HG03520 (cell line): Measurements from ENCODE around the gene ZNF791.
"Not testable (repeated sequence)": the region's sequence is repeated elsewhere in the genome, so short reads cannot be mapped to it uniquely, and the experiment has no call there.

Source experiments
- ATAC-seq: cut with Tn5 transposase; IDR thresholded peaks from one replicate; pipeline ENCODE4 v1.9.1; 2021; ENCODE audit warnings: mild to moderate bottlenecking, moderate library complexity; ENCODE audit not compliant: unreplicated experiment

ZNF791 gene

DNA sequence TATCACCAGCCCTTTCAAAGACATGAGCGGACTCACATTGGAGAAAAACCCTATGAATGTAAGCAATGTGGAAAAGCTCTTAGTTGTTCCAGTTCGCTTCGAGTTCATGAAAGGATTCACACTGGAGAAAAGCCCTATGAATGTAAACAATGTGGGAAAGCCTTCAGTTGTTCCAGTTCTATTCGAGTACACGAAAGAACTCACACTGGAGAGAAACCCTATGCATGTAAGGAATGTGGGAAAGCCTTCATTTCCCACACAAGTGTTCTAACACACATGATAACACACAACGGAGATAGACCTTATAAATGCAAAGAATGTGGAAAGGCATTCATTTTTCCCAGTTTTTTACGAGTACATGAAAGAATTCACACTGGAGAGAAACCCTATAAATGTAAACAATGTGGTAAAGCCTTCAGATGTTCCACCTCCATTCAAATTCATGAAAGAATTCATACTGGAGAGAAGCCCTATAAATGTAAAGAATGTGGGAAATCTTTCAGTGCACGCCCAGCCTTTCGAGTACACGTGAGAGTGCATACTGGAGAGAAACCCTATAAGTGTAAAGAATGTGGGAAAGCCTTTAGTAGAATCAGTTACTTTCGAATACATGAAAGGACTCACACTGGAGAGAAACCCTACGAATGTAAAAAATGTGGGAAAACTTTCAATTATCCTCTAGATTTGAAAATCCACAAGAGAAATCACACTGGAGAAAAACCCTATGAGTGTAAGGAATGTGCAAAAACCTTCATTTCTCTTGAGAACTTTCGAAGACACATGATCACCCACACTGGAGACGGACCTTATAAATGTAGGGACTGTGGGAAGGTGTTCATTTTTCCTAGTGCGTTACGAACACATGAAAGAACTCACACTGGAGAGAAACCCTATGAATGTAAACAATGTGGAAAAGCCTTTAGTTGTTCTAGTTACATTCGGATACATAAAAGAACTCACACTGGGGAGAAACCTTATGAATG is 17.6 kb downstream of the ZNF791 start:
- no peak for ATAC-seq

DNA sequence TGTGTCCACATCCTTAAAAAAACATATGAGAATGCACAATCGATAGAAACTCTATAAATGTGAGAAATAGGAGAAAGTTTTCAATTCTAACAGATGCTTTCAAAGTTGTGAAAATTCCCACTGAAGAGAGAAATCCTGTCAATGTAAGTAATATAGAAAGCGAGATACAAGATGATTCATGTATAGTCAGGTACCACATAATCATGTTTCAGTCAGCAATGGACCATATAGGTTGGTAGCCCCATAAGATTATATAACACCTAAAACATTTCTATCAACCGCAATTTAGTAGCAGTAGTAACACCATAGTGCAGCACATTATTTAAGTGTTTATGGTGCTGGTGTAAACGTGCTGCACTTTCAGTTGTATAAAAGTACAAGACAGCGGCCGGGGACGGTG is 18.5 kb downstream of the ZNF791 start:
- no peak for ATAC-seq

DNA sequence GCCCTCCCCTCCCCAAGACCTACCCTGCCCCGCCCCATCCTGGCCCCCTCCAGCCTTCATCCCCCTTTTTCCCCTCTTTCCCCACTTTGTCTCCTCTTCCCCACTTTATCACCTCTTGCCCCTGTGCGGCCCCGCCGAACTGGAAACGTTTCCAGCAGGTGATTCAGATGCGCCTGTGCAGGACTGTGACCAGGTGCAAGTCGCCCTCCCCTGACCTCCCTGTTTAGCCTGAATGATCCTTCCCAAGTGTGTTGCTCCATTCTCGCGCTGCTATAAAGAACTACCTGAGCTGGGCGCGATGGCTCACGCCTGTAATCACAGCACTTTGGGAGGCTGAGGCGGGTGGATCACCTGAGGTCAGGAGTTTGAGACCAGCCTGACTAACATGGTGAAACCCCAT is 25.9 kb downstream of the ZNF791 start:
- ATAC-seq: no peak

DNA sequence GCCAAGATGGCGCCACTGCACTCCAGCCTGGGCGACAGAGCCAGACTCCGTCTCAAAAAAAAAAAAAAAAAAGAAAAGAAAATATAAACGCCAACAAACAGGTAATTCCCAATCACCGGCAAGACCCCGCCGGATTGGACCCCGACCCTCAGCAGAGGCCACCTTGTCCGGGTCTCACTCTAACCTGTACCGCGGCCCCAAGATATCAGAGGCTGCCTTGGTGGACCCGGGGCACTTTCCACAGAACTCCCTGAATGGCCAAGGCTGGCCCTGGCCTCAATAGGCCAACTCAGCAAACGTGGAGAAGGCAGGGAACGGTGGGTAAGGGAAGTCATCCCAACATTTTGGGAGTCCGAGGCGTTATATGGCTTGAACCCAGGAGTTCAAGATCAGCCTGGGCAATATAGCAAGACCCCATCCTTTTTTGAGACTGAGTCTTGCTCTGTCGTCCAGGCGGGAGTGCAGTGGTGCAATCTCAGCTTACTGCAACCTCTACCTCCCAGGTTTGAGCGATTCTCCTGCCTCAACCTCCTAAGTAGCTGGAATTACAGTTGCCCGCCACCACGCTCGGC is 28.0 kb downstream of the ZNF791 start:
- ATAC-seq: no peak

DNA sequence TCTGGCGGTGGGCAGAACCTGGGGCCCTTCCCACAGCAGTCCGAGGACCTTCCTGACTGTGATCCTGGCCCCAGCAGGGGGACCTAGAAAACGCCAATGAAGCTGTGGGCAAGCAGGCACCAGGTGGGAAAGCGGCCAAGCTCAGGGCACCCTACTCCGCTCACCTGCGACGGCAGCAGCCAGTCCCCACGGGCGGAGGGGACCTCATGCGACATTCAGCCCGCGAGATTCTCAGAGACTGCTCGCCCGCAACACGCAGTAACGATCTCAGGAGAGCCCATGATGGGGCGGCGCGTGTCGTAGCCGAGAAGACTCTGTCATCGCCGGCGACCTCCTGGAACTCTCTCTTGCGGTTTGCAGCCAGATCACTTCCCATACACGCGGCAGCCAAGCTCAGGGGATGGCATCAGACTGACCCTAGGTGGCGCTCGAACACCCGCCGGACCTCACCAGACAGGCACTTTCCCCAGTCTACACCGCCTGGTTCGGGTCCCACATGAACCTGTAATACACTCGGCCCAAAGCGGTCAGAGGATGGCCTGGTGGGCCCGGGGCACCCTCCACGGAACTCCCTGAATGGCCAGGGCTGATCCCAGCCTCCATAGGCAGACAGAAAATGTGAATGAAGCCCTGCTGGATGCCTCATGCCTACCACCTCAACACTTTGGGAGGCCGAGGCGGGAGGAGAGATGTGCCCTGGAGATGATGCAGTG is 29.3 kb downstream of the ZNF791 start:
- no peak for ATAC-seq

DNA sequence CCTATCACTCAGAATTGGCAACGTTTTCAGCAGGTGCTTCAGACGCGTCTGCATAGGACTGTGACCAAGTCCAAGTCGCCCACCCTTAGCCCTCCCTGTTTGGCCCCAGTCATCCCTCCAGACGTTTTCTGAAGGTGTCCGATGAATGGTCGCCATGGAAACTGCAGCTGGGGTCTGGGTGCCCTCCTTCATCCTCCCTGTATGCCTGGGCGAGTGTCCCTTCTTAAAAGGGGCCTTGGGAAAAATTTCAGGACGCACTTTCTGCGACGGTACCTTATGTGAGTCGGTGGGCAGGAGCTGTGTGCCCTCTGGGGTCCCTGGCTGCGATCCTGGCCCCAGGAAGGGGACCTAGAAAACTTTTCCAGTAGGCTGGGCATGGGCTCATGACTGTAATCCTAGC is 30.7 kb downstream of the ZNF791 start:
- ATAC-seq: no peak

DNA sequence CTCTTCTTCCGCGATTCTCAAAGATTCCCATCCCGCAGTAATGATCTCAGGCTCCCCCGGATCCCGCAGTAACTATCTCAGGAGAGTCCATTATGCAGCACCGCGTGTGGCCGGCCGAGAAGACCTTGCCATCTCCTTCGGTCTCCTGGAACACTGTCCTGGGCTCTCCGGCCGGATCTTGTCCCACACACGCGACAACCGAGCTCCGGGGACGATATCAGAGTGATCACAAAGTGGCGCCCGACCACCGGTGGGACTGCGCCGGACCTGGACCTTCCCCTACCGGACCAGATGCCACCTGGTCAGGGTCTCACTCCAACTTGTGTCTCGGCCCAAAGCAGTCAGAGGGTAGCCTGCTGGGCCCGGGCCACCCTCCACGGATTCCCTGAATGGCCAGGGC is 31.8 kb downstream of the ZNF791 start:
- no peak for ATAC-seq

DNA sequence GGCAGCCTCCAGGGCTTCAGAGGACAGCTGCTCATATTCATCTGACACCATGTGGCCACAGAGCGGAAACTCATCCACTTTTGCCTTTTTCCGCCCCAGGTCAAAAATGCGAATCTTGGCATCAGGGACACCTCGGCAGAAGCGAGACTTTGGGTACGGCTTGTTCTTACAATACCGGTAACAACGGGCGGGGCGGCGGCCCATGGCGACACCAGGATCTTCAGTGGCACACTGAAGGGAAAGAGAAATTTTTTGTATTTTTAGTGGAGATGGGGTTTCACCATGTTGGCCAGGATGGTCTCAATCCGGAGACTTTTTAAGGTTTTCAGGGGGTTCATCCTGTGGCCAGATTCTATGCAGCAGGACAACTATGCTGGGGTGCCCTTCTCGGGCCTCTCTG is 33.0 kb downstream of the ZNF791 start:
- ATAC-seq: not testable (repeated sequence)

DNA sequence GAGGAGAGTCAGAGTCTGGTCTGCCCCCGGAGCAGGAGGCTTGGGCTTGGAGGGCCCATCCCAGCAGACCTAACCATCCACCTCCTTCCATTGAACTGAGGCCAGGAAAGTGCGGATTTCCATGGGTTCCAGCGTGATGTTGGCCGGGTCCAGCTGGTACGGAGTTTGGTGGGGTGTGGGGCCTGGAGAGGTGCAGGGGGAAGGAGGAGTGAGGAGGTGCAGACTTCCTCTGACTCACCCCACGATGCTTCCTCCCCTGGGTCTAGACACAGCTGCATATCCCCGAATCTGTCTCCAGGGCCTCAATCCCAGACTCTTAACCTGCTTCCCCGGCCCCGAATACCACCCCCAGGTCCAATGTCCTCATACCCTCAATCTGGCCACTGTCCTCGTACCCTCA is 35.8 kb downstream of the ZNF791 start:
- no peak for ATAC-seq

DNA sequence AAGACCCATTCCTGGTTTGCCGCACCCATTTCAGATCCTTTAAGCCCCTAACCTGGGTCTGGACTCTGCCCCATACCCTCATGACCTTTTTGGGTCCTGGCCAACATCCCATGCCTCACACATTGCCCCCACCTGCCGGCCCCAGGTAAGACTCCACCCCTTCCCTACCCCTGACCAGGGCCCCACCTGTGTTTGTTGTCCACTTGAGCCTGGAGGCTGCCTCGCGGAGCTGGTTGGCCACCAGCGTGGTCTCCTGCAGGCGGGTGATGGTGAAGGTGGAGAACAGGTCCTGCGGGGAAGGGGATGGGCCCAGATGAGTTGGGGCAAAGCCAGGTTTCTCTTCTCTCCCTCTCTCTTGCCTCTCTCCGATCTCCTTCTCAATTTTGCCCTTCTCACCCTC is 36.3 kb downstream of the ZNF791 start:
- no peak for ATAC-seq

DNA sequence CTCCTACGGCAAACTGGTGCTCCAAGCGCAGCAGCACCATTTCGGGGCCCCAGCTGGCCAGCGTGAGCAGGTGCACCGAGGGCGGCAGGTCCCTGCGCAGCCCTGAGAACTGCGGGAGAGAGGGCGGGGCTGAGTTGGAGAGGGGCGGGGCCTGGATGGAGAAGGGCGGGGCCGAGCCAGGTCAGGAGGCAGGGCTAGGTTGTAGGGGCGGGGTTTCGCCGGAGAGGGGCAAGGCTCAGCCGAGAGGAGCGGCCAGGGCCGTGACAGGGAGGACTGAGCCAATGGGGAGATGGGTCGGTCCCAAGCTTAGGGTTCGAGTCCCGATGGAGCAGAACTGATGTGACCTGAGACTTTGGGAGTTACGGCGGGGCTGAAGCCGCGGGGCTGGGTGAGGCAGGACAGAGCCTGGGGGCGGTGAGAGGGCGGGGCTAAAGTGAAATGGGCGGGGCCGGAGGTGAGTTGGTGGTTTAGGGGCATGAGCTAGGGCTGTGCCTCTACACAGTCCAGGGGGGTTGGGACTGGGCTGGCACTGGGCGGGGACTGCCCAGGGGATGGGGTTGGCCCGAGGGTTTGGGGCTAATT is 36.9 kb downstream of the ZNF791 start:
- no peak for ATAC-seq

DNA sequence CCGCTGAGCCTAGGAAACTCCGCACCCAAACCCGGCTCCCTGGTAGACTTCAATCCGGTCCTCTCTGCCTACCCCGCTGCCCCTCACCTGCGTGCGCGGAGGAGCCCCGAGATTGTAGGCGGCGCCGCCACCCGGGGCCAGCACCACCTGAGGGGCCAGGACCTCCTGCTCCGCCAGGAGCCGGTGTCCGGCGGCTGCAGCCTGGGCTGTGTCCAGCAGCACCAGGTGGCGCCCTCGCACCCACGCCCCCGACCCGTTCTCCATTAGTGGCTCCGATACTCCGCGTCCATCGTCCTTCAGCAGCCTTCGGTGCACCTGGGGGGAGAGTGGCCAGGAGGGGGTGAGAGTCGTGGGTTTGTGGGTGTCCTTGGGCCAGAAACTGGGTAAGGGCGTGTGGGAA is 37.4 kb downstream of the ZNF791 start:
- no peak for ATAC-seq

DNA sequence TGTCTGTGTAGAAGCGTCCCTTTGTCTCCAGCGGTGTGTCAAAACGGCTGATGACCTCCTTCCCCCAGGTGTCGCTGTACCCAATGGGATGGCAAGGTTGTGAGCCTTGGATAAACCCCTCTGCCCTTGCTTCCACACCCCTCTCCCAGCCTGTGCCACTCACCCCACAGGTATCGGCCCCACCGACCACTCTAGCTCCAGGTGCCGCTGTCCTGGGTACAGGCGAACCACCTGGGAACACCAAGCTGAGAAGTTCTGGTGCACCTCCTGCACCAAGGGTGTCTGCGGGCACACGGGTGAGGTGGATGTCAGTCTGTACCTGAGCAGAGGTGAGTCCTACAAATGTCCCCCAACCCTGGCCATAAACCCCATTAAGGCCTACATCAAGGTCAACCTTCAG is 39.2 kb downstream of the ZNF791 start:
- no peak for ATAC-seq

DNA sequence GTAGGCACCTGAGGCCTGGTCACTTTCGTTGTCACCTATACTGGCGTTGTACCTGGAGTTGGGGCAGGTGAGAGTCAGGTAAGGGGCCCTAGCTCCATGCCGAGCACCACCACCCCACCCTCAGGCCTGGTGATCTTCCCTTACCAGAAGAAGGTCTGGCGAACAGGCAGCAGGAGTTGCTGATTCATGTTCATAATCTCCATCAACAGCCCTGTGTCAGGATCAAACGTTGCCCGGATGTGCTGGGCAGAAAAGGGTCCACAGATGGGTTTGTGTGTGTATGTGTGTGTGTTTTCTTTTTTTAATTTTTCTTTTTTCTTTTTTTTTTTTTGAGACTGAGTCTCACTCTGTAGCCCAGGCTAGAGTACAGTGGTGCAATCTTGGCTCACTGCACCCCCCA is 41.5 kb downstream of the ZNF791 start:
- ATAC-seq: no peak

DNA sequence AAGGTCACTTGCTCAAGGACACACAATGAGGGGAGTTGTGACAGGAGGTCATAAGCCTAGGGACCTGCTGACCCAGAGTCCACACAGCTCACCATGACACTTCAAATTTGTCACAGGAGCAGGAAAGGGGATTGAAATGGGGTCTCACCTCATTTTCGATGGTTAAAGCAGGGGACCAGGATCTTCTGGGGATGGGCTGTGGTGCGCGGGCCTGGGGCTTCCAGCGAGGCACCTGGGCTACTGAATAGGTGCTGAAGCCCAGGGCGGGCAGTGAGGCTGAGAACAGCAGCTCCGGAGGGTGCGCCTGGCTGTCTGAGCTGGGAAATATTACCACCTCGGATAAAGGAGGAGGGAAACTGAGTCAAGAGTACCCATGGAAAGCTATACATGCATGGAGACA is 44.8 kb downstream of the ZNF791 start:
- no peak for ATAC-seq

DNA sequence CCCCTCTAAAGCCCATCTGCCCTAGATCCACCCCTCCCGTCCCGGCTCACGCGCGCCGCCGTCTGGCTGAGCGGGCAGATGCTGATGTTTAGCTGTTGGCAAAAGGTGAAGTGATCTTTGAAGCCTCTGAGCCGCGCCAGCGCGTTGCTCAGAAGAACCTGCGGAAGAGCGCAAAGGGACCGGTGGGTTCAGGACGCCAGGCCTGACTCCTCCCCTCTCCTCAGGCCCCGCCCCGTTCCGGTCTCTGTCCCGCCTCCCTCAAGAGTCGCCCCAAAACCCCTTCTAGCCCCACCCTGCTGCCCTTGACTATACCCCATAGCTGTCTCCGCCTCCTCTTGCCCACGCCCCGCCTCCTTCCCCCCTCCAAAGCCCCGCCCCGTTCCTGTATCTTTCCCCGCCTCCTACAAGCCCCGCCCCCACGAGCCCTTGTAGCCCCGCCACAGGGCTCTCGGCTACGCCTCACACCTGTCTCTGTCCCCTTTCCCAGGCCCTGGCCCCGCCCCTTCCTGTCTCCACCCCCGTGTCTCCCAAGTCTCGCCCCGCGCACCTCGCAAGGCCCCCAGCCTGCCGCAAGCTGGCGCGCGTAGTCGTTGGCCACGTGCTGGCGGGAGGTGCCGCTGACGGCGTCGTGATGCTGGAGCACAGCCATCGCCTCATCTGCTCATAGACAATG is 46.3 kb downstream of the ZNF791 start:
- ATAC-seq: no peak

DNA sequence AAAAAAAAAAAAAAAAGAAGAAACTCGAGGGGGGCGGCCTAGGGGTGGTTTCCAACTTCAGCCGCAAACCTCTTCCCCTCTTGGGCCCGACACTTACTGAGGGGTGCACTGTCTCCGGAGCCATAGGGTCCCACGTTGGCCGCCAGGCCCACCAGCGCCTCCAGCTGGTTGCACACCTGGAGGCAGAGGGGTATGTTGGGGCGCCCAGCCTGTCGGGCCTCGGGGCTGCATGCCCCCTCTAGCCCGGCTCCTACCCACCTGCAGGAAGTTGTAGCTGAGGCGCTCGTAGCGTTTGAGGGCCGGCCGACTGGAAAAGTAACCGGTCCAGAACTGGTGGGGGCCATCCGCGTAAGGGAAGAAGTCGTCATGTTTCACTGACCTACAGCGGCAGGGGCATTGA is 47.2 kb downstream of the ZNF791 start:
- ATAC-seq: no peak

DNA sequence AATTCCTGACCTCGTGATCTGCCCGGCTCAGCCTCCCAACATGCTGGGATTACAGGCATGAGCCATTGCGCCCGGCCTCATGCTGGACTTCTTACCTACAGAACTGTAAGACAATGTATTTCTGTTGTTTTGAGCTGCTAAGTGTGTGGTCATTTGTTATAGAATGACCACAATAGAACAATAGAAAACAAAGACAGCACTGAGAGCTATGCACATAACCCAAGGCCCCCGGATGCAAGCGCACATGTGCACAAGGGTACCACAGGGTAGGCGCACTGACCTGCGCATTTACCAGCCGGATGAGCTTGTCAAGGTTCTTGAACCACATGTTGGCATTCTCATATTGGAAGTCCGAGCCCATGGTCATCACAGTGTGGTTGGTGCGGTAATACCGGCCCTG is 50.3 kb downstream of the ZNF791 start:
- no peak for ATAC-seq

DNA sequence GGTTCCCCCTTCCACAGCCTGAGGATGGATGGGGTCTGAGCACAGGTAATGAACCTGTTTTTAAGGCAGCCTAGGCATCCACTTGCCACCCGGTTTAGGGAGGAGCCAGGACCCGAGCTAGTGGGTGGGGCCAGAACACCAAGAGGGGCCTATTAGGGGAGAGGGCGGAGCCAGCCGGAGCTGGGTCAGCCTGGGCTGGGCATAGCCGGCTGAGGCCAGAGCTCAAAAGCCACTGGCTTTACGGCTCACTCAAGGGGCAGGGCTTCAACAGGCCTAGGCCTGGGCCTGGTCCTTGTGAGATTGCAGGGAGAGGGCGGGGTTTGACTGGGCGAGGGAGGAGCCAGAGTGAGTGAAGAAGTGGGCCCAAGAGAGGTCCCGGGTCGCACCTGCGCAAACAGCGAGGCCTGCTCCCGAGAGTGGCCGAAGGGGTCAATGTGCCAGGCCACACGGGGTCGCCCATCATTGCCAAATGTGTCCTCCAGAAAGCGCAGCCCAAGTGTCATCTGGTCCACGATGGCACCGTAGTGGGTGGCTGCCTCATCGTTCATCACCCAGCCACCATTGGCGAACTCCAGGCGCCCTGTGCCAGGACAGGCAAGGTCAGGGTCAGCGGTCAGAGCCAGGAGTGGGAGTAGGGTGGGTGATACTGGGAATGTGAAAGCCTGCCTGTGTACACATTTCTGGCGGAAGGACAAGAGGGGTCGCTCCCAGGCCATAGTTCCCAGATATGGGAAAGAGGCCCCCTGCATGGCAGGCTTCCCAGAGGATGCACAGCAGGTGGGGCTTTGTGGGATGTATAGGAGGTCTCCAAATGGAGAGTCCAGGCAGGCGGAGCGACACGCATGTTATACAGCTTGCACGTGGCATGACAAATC is 53.9 kb downstream of the ZNF791 start:
- no peak for ATAC-seq

DNA sequence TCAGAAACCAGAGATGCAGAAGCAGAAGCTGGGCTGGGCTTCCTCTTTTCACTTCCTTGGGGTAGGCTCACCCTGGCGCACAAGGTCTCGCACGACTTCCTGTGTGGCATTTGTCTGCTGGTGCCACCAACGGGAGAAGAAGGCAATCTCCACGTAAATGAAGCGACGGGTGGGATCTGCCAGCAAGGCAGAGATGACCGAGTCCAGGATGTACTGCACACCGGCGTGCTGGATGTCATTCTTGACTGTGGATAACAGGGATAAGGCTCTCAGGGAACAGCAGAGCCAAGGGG is 54.5 kb downstream of the ZNF791 start:
- no peak for ATAC-seq
